GM19395 (cell line): ENCODE data around the gene MEGF10.
A peak's percentile ranks its signal among the peaks of the same experiment; 100 is the strongest.

Experiments
- ATAC-seq: cut with Tn5 transposase; IDR thresholded peaks from one replicate; pipeline ENCODE4 v1.9.1; 2021; ENCODE audit warnings: mild to moderate bottlenecking, moderate library complexity; ENCODE audit not compliant: unreplicated experiment

MEGF10 gene

DNA sequence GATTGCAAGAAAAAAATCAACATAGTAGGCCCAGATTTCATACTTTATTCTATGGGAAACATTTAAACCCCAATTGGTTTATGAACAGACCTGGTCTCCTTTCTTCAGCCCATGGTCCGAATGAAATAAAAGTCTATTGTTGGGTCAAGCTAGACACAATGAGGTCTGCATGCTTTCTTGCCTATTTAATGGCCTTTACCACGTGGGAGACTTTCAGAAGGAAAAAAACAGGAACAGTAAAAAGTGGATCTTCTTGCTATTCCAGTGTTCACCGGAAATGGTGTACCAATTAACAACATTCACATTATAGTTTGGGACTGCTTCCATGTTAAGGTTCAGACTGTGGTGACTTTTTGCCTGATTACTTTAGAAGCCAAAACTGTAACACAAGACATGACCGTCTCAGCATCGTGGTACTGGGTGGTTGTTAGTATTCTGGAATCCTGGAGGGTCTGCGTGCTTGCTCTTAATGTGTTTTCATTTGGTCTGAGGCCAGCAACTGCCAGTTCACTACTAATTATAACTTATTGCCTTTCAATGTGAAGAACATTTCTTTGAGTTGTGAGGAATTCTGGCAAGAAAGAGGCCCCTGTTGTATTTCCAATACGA is 141.5 kb downstream of the MEGF10 start:
- no peak for ATAC-seq

DNA sequence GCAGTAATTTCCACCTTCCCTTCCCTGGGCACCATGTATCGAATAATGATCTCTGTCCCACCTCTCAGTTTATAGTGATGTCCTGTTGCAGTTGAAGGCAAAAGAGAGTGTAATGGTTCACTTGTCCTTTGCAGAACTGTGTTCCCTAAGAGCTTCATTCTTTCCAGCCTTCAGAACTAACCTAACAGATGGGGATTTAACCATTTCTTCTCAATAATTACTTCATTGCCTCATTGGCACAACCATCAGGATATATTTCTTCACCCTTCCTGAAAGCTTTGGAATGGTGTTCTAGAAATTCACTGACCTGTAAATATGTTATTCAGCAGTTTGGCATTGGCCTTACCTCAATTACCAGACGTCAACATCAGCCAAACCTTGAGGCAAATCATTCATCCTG is 142.9 kb downstream of the MEGF10 start:
- no peak for ATAC-seq

DNA sequence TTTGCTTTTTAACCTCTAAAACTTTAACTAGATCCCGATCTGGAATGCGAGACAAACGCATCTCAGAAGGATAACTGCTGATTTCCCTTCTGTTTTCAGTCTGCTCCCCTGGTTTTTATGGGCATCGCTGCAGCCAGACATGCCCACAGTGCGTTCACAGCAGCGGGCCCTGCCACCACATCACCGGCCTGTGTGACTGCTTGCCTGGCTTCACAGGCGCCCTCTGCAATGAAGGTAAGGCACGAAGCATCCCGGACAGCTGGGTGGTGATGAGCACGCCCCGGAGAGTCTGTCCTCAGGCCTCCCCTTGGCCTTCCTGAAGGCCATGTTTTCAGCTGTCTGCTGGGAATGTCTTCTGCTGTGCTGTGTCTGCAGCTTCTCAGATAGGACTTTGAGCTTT is 144.0 kb downstream of the MEGF10 start:
- no peak for ATAC-seq

DNA sequence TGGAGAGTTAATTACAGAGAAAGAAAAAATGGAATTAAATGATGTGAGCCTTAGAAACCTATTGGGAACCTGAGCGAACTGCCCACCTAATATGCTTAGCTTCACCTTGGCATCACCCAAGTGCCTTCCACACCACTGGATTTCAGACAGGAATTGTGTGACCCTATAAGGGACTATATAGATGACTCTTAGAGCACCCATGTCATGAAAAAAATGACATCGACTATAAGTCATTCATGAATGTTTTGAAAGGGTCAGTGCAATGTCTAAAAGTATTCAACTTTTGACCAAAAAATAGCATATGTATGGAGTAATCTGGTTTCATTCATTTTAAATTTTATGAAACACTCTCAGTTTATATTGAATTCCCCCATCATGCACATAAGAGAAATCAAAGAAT is 145.2 kb downstream of the MEGF10 start:
- ATAC-seq, result no peak

DNA sequence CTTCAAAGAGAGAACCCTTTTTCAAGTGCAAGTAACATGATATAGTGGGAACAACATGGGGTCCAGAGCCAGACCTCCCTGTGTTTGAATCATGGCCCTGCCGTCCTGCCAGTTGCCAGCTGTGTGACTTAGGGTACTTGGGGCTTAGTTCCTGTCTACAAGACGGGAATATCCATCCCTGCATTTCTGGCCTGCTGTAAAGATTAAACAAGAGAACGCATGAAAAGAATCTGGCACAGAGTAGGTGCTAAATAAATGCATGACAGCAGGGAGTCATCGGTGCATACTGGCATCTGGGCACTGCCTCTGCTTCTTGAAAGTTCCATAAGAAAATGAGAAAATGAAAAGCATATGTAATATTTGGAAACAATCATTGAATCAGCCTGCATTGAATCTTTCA is 149.0 kb downstream of the MEGF10 start:
- no peak for ATAC-seq

DNA sequence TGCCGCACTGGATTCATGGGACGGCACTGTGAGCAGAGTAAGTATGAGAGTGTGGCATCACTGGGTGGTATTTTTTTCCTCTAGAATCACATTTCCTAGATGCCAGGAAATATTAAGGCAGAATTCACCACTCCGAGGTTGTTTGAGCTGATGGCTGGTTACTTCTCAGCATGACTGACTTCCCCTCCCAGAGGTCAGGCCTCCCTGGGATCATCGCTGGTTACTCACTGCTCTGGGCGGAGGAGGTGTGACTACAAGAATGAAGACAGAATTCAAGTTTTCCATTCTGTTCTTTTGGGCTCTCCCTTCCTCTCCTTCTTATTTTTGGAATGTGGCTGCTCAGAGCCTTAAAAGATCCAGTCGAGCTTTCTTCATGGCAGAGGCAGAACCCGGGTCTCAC is 150.2 kb downstream of the MEGF10 start:
- no peak for ATAC-seq

DNA sequence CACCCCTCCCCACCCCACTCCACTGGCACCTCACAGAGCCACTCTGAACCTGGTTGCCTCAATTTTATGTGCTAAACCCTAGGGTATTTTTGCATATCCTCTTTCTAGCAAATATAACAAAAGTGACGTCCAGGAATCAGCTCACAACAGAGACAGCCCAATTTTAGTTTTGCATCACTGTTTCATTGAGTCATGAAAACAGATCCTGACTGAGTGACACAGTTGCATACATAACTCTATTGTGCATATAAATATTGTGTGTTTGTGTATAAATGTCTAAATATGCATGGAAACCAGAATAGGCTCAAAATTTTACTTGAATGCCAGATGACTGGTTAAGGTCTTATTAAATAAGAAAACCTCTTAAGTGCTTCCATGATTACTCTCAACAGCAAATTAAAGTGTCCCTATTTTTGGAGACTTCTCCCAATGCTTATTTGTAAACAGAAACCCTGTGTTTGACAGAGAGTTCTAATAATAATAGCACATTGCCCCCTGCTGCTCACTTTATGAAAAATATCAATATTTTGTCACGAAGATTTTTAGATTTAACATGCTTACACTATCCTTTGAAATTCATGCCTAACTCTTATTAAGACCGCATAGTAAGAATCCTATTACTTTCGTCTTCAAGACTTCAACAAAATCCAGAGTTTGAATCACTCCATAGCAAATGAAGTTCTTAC is 151.3 kb downstream of the MEGF10 start:
- ATAC-seq, result no peak

DNA sequence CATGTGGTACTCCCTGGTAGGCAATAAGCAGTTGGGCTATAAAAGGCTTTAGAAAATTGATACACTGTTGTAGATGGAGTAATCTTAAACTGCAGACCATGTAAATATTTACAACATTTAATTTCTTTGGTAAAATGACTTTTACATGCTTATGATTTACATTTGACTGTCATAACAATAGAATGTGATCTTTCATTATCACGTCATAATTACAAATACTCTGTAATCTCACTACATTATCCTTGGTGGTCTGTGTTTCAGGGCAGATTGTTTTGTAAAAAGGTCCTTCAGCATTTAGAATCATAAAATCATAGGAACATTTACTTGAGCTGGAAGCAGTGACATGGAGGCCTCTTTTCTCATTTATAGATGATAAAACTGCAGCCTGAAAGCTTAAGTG is 153.6 kb downstream of the MEGF10 start:
- ATAC-seq, result no peak

DNA sequence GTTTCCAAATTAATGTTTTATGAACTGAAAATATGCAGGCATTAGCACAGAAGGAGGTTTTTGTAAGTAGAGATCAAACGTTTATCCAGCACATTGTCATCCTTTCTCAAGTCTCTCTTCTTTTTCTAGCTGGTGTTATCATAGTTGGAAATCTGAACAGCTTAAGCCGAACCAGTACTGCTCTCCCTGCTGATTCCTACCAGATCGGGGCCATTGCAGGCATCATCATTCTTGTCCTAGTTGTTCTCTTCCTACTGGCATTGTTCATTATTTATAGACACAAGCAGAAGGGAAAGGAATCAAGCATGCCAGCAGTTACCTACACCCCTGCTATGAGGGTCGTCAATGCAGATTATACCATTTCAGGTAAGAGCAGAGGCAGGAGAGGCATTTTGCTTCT is 154.7 kb downstream of the MEGF10 start:
- no peak for ATAC-seq

DNA sequence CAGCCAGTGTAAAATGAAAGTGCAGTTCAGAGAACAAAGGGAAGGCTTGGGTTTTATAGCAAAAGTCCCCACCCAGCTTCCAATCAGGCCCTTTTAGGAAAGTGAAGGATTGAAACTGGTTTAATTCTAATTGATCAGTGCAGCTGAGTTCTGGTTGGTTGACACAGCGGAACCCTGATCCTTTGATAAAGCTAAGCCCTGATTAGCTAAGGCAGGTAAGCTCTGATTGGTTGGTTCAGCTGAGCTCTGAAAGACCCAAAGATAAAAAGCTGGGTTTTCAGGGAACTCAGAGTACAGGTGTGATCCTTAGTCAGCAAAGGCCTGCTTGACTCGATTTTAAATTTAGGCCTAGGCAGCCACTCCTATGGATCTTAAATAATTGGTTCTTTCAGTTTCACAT is 156.0 kb downstream of the MEGF10 start:
- ATAC-seq, result no peak

DNA sequence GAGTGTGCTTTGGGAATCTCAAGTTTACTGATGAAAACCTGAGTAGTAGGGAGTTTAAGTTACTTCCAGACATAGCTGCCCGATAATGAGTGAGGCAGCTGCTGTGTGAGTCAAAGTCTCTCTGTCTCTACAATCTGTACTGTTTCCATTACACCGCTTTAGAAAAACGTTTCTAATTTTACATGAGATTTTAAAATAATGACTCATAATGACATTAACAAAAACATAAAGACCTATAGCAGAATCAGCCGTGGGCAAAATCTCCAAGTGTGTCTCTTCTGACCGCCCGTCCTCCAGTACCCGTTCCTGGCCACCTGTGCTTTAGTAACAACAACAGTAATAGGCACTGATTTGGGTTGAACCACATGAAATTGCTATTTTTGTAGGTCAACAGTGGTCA is 157.2 kb downstream of the MEGF10 start:
- ATAC-seq, result no peak

DNA sequence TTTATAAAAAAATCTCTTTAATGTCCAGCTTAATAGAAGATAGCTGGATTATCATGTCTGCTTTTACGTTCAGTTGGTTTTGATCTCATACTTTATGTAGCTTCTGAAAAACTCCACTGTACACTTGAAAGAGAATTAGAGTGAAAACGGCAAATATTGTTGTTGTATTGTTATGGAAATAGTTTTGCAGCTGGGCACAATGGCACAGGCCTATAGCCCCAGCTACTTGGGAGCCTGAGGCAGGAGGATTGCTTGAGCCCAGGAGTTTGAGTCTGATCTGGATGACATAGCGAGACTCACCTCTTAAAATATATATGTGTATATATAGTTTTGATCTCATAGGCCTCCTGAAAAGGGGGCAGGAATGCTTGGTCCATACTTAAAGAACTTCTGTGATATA is 159.4 kb downstream of the MEGF10 start:
- no peak for ATAC-seq

DNA sequence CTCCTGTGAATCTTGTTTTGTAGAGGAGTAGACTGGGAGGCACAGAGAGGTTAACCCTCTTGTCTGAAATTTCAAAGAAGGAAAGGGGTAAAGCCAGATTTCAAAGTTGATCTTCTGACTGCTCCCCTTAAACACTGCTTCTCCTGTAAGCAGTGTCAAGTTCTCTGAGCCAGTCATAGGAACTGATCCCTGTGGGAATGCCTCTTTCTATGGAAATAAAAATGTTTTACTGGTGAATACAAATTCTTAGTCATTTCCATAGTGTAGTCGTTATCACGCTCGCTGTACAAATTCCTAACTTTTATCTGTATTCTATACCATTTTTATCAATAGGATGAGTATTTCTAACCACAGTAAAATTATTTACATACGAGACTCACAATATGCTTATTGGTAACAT is 160.5 kb downstream of the MEGF10 start:
- no peak for ATAC-seq

DNA sequence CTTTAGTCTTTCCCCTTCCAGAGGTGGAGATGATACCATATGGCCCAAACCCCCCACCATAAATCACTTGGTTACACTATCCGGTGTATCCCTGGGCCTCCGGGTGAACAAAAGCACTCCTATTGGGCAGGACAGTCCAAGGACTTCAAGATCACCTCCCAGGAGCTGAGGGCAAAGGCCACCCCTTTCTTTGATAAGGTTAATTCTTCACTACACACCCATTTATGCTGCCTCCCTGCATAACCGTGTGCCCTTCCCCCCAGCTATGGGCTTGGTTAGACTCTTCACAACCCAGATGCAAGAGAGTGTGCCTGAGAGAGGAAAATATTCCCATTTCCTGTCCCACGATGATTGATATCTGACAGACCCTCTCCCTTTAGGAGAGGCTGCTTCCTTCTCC is 162.0 kb downstream of the MEGF10 start:
- ATAC-seq, result no peak

DNA sequence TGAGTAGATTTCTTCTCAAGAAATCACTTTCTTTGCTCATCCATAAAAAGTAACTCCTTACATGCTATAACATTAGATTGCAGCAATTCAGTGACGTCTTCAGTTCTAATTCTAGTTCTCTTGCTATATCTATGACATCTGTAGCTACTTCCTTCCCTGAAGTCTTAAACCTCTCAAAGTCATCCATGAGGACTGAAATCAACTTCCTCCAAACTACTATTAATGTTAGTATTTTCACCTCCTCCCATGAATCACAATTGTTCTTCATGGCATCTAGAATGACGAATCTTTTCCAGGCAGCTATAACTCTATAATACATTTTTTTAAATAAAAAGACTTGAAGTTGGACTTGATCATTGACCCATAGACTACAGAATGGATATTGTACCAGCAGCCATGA is 180.6 kb downstream of the MEGF10 start:
- no peak for ATAC-seq

DNA sequence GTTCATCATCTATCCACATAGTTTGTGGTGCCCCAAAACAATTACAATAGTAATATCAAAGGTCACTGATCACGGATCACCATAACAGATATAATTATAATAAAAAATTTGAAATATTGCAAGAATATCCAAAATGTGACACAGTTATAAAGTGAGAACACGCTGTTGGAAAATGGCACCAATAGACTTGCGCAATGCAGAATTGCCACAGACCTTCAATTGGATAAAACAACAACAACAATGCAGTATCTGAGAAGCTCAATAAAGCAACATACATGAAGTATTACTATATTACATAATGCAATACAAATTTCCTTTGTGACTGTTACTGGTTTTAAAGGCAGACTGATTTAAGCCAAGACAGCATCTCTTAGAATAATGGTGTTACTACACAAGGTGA is 182.1 kb downstream of the MEGF10 start:
- no peak for ATAC-seq

DNA sequence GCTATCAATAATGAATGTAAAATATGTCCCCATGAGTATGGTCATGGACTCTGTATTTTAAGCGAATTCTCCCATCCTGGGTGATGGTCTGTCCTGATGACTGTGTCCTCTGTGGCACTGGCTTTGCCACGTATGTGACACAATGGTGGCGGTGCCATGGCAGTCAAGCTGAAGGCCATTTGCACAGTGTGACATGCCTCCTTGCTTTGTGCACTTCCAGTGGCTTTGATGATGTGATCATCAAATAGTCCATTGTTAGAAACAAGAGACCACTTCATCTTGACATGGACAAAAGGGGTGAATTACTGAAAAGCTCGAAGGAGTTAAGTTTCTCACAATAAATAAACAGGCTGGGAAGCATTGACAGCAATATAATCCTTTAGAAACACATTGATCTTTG is 195.9 kb downstream of the MEGF10 start:
- ATAC-seq, result no peak

DNA sequence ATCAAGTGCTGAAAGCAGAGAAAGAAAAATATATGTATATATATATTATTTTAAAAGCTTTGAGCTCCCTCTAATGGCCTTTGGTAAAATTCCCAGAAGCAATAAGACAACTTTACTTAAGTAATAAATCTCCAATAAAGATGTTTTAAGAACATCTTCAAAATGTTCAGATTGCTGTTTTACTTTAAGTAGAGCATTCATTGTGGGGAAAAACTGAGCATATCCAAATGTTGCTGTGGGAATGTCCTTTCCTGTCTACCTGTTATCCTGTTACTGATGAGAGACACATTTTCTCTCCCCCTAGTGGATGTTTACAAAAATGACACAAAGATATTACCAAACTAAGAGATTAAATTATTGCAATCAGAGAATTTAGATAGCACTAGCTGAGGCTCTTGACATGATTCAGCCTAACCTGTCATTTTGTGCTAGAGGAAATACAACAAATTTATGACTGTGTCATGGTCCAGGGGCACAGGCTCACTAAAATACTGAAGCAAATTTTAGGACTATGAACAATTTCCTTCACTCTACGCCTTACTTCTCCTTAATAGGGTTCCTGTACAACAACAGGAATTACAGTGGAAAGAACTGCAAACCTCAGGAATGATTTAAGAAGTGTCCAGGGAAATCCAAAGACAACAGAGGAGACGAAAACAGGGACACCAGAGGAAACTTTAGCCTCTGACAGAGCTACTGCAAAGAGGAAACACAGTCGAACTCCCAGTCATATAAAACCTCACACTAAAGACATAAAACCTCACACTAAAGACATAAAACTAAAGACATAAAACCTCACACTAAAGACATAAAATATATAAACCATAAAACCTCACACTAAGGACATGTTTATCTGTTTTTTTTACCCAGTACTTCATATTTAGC is 202.5 kb downstream of the MEGF10 start:
- peak; percentile 91 for ATAC-seq

DNA sequence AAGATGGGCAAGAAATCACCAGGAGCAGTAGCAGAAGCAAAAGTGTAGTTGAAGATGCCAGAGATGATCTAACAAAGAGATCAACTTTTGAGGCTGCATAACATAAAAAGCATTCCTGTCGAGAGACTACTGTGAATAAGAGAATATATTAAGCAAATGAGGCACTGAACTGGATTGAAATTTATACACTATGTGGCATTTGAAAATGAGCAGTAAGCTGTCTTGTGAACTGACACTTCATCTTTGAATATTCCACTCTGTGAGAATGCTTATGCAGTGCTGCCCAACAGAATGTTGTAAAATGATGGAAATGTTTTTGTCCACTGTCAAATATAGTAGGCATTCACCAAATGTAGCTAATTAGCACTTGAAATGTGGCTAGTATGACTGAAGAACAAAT is 208.0 kb downstream of the MEGF10 start:
- no peak for ATAC-seq

DNA sequence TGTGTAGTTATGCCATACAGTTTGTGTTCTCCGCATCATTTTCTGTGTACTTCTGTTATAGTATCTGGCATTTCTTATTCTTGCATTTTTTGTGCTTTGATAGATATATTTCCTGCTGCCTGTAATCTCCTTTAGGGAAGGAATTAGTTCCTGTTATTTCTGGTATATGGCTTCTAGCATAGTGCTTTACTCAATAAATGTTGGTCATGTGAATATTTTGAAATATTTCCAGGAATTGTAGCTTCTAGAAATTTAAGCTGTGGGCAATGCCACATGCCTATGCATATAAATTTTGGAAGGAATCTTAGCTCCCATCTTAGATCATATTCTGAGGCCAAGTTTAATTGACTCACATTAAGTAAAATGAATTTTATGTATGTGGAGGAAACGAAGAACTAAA is 215.3 kb downstream of the MEGF10 start:
- ATAC-seq, result no peak

DNA sequence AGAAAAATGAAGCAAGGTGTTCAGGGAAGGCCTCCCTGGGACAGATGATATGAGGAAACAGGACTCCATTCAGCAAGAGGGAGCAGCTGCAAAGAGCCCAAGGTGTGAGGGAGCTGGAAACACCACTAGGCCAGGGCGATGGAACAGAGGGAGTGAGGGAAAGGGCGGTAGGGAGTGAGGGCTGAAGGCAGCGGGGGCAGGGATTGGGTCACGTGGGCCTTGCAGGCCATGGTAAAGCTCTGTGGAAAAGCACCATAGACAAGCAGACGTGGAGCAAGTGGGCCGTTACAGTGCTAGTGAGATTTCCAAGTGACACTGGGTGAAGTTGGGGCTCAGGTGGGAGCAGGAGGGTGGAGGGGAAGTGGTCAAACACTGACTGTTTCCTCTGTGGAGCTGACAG is 216.0 kb downstream of the MEGF10 start:
- ATAC-seq, result no peak
